ENCODE measurements around the gene STN1. TPM values are rescaled to one million over a fixed set of nuclear protein-coding genes. Genes with fewer than 3 reads are reported as not detected.
"Not testable (repeated sequence)": the region's sequence is repeated elsewhere in the genome, so short reads cannot be mapped to it uniquely, and the experiment has no call there.

Gene STN1
- polyA plus RNA-seq, 3 donors = 24.6 to 30.4 (median 29.1) TPM

DNA sequence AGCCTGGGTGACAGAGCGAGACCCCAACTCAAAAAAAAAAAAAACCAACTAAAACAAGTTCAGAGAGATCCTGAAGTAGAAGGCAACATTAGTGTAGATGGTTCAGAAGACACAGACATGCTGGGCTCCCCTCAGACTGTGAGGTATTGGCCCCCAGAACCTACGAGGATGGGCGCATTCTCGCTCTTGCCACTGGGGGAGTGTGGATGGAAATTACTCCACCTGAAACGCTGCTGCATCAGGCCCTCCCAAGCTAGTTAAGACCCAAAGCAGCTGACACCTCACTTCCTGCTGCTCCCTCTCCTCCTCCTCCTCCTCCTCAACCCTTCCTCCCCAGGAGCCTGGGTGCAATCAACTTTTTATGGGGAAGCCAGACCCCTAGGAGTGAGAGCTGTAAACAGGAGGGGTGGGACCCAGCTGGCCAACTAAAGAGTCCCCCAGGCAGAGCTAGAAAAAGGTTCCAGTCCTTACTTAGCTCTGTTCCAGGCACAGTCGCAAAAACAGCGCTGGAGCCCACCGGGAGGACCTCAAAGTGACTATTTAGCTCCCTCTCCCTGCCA is 70.0 kb downstream of the STN1 start:
- DNase-seq (ENCODE audit: low read depth in 3 of 3, low spot score in 2 of 3) = no peak

DNA sequence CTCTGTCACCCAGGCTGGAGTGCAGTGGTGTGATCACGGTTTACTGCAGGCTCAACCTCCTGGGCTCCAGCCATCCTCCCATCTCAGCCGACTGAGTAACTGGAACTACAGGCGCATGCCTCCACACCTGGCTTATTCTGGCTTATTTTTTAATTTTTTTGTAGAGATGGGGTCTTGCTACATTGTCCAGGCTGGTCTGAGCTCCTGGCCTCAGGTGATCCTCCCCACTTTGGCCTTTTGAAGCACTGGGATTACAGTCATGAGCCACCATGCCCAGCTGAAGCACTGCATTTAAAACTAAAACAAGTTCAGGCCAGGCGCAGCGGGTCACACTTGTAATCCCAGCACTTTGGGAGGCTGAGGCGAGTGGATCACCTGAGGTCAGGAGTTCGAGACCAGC is 70.6 kb downstream of the STN1 start:
- no peak for DNase-seq (ENCODE audit: low read depth in 3 of 3, low spot score in 2 of 3)

DNA sequence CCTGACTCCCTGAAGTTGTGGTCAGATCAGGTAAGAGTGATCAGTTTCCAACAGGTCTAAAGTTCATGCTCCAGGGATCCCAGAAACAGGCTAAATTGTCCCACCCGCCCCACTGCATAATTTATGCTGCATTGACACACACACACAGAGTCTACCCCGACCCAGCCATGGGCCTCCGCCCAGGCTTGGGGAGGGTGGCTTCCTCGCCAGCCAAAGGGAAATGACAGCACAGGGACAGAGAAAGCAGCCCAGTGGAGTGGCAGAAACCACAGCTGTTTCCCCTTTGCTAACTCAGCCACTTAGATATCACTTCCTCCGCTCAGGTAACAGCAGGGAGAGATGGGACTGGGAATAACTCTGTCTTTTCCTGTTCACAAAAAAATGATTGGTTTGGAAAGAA is 72.0 kb downstream of the STN1 start:
- no peak for DNase-seq (ENCODE audit: low read depth in 3 of 3, low spot score in 2 of 3)

DNA sequence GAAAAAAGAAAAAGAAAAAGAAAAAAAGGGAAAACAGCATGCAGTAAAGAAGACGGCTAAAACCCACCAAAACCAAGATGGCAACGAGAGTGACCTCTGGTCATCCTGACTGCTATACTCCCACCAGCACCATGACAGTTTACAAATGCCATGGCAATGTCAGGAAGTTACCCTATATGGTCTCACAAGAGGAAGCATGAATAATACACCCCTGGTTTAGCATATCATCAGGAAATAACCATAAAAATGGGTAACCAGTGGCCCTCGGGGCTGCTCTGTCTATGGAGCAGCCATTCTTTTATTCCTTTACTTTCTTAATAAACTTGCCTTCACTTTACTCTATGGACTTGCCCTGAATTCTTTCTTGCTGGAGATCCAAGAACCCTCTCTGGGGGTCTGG is 72.6 kb downstream of the STN1 start:
- not testable (repeated sequence) for DNase-seq (ENCODE audit: low read depth in 3 of 3, low spot score in 2 of 3)

DNA sequence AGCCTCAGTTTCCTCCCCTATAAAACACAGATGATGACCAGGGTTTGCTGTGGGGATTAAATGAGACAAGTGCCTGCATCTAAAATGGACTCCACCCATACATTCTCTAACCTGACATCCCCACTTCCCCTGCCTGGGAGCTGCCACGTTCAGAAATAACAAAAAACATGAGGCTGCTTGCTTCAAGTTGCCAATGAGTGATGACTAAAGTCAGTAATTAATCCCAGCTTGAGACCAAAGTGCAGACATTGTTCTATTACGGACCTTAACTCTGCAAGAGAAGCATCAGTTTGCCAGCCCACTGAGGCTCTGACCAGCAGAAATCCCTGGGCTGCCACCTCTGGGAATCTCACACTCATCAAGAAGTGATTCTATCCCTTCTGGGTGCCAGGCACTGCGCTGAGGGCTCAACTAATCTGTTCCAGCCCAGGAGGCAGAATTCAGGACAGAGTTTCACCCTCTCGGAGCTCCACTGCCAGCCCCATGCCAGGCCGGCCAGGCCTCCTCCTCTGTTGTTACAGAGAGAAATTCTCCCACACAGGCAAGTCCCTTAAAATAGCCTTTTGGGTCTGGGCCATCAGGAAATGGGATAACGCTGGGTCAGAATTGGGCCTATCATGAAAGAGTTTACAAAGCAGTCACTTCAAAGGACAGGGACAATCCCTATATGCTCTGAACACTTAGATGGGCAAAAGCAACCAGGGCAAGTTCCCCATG is 74.0 kb downstream of the STN1 start:
- DNase-seq (ENCODE audit: low read depth in 3 of 3, low spot score in 2 of 3) = no peak

DNA sequence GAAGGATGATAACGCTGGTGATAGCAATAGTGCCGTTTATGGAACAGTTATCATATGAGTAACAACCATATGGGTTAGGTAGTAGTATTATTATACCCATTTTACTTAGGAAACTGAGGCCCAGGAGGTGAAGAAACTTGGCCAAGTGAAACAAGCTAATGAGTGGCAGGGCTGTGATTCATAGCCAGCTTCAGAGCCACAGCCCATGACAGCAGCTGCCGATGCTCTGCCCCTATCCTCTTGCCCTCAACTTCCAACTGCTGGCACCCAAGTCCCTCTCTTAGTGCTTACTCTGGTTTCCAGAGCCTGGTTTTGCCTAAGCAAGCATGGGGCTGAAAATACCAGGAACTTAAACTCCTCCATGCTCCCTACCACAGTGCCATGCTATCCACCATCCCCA is 74.9 kb downstream of the STN1 start:
- no peak for DNase-seq (ENCODE audit: low read depth in 3 of 3, low spot score in 2 of 3)

DNA sequence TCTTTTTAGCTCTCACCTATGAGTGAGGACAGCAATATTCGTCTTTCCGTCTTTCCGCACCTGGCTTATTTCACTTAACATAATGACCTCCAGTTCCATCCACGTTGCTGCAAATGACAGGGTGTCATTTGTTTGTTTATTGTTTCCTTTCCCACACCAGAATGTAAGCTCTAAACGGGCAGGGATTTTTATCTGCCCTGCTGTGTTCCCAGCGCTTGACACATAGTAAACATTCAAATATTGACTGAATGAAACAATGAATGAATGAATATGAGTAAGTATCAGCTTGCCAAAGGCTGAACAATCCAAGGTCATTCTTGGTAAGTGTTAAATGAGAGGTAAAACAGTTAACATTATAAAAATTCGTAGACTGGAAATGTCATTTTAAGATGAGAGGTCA is 75.4 kb downstream of the STN1 start:
- DNase-seq (ENCODE audit: low read depth in 3 of 3, low spot score in 2 of 3) = no peak

DNA sequence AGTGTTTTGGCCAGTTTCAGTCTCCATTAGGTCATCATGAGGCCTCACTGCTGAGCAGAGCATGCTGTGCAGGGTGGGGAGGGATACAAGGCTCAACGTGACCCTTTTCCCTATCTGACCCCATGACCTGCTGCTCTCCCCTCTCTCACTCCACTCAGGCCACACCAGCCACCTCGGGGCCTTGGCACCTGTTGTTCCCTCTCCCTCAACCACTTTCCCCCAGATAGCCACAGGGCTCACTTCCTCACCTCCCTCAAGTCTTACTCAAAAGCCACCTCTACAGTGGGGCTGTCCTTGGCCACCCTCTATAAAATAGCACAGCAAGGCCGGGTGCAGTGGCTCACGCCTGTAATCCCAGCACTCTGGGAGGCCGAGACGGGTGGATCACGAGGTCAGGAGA is 76.5 kb downstream of the STN1 start:
- no peak for DNase-seq (ENCODE audit: low read depth in 3 of 3, low spot score in 2 of 3)

DNA sequence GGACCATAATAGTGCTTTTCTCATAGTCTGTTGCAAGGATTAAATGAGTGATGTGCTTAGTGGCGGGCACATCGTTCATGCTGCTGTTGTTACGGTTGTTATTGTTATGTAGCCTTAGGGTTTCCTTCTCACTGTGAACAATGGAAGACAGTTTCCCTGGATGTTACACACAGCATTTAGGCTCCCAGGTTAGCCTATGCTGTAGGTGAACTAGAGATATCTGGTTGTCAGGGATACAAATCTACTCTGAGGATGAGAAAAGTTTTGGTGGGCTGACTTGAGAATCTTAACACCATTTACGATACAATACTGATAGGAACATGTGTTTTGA is 77.3 kb downstream of the STN1 start:
- no peak for DNase-seq (ENCODE audit: low read depth in 3 of 3, low spot score in 2 of 3)

DNA sequence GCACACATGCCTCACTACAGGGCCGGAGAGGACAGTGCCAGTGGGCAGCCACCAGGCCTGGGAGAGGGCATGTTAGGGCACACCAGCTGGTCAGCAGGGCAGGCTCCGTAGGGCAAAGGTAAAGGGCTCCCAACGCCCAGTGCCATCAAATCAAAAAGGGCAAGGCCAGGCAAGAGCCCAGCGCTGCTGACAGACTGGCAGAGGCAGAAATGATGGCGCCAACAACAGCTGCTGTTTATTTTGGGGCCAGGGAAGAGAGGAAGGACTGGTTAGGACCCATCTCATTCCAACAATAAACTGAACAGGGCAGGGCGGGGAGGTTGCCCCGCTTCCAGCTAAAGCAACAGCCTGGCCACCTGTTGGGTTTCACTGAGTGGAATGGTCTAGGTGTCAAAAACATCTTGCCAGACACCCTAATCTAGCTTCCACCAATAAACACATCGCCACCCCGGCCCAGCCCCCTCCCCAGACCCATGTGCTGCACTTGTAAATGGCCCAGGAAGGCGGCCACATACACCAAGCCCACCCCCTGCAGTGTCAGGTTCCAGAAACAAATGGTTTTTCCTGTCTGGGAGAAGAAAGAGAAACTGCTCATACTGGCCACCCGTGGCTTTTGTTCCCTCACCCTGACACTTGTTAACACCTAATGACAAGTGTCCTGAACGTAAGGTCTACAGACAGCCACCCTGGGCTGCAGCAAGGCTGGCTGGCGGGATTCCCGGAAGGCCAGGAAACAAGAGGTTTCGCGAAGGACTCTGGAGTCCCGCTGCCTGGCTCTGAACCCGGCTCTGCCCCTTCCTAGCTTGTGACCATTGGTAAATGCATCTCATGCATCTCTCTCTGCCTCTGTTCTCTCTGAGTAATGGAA is 77.9 kb downstream of the STN1 start:
- DNase-seq (ENCODE audit: low read depth in 3 of 3, low spot score in 2 of 3) = no peak

DNA sequence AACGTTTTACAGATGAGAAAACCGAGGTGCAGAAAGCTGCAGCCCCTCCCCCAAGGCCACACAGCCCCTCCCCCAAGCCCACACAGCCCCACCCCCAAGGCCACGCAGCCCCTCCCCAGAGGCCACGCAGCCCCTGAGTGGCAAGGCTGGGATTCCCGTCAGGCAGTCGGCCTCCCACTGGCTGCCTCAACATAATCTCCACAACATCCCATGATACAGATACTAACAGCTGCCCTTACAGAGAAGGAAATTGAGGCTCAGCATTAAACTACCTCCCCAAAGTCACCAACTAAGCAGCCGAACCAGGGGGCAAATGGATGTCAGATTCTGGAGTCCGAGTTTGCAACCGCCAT is 78.5 kb downstream of the STN1 start:
- no peak for DNase-seq (ENCODE audit: low read depth in 3 of 3, low spot score in 2 of 3)

DNA sequence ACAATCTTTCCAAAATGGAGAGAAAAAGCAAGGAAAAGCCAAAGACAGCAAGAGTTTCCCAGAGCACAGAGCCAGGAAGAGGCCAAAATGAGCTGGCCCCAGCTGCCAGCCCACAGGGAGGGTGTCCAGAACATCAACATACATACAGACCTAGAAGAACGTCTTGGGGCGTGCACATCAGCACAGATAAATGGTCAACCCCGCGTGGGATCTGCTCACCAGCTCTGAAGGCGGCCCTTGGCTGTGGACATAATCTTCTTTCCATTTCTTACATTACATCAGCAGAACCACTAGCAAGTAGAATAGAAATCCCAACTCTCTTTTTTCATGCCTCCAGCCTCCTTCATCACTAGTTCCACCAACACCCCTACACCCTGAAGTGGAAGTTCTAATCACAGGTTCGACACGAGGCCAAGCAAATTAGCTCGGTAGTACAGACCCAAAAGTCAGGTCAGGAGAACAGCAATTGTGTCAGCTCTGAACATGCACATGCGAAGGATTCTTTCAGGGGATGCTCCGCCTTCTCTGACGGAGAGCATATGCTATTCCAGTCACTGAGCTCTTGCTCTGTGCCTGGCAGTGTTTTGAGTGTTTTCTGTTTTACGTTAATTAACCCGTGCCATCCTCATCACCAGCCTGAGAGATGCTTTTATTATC is 79.0 kb downstream of the STN1 start:
- no peak for DNase-seq (ENCODE audit: low read depth in 3 of 3, low spot score in 2 of 3)

DNA sequence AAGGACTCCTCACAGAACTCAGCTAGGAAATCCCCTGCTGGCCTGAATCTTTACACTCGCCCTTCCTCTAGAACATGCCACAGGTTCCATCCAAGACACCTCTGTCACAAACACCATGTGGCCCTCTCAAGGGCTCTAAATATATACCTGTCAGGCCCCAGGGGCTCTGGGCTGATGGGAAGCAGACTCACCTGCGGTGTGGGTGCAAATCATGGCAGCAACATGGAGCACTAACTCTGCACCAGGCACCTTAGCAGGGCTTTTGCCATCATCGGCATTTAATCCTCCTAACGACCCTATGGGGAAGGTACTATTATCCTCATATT is 80.0 kb downstream of the STN1 start:
- no peak for DNase-seq (ENCODE audit: low read depth in 3 of 3, low spot score in 2 of 3)

DNA sequence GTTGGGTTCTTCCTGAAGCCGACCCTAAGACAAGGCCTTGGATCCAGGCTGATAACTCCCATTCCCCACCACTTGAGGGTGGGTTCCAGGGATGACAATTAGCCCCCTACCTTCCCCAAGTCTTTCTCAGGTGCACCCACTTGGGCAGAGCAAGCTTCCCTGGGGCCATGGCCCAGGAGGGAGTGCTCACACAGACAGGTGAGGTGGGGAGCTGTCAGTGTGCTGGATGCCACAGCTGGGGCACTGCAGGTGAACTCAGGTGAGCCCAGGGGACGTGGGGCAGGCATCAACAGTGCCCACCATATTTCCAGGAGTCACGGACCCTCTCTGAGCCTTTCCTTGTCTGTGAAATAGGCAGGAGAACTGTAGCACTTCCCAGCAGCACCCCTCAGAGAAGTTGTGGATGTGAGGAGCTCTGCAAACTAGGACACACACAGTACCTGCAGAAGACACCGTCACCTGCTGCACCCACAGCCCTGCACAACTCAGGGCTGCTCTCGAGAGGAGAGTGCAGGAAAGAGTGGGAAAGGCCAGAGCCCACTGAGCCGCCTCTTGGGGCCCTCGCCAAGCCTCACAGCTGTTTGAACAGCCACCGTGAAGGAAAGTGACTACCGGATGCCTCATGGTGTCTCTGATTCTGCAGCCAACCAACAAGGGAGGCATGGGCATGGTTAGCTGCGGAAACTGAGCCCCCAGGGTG is 80.5 kb downstream of the STN1 start:
- DNase-seq (ENCODE audit: low read depth in 3 of 3, low spot score in 2 of 3) = no peak

DNA sequence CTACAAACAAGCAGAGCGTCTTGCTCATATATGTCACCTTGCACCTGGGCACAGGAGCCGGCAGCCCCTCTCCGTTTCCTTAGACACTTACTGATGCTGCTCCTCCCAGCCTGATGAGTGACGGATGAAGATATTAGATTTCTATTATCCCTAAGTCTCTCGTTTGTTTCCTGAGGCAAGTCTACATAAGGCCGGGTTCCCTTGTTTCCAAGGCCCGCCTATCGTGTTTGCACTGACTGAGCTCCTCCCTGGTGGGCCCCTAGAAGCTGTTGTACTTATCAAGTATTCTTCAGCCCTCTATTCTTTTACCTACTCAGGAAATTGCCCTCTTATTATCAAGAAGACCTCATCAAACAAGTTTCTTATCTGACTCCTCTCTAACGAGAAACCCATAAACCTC is 81.1 kb downstream of the STN1 start:
- DNase-seq (ENCODE audit: low read depth in 3 of 3, low spot score in 2 of 3) = no peak

DNA sequence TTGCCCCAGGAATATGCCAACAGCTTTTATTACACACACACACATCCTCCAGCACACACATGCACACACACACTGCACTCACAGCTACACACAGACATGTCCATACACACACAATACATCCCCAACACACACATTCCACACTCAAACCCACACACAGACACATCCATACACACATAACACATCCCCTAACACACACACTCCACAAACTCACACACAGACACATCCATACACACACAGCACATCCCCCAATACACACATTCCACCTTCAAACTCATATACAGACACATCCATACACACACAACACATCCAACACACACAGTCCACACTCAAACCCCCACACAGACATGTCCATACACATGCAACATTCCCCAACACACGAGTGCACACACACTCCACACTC is 81.7 kb downstream of the STN1 start:
- no peak for DNase-seq (ENCODE audit: low read depth in 3 of 3, low spot score in 2 of 3)

DNA sequence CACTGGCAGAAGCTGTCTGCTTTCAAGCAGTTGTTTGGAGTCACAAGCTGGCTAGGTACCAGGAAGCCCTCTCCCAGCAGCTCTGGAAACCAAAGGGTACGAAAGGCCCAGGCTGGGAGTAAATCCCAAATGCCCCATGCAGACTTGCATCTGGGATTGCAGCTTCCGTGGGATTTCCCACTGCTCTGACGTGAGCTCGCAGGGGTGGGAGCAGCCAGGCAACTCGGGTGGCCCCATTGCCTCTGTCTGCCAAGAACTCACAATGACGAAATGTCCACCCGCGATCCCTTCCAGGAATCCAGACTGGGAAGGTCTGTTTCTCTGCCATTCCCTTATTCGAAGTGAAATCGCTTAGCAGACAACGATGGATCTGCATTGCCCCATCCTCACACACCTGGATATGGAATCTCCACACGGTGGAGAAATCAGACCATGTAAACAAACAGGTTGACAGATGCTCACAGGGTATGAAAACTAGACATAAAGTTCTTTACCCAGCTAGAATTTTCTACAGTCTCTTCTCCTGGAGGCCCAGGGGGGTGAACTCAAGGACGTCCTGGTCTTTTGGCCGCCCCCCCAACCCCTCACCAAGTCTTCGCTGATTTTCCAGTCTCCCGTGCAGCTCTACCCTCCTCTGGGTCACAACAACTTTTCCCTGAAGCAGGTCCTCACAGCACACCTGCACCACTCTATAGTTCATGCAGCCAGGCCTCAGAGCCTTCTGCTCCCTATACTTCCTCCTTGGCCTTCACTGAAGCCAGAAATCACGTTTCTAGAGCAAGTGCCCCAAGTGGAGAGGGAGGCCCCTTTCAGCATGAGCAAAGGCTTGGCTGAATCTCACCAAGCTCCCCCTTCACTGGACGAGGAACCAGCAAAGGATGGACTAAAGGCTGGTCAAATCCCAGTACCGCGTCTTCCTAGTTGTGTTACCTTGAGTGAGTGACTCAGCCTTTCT is 82.6 kb downstream of the STN1 start:
- no peak for DNase-seq (ENCODE audit: low read depth in 3 of 3, low spot score in 2 of 3)

DNA sequence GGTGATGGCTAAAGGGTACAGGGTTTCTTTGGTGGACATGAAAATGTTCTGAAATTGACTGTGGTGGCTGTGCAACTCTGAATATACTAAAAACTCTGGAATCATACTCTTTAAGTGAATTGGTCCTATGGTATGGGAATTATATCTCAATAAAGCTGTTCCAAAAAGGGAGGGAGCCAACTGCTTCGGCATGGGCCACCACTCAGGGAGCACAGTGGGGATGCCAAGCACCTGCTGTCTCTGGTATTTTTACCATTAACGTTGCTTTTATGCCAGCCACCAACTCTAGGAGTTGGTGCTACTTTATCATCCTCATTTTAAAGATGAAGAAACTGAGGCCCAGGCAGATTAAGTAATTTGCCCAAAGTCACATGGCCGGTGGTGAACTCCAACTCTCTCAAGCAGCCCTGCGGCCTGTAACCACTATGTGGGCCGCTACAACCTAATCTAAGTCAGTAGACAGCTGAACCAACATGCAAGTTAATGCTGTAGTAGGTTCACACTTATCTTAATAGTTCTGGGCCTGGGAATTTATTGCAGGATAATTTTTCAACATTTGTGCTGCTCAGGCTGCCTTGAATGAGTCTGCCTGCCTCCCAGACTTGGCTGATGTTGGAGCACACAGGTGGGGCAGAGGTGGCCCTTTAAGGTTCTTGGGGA is 83.4 kb downstream of the STN1 start:
- DNase-seq (ENCODE audit: low read depth in 3 of 3, low spot score in 2 of 3) = no peak

DNA sequence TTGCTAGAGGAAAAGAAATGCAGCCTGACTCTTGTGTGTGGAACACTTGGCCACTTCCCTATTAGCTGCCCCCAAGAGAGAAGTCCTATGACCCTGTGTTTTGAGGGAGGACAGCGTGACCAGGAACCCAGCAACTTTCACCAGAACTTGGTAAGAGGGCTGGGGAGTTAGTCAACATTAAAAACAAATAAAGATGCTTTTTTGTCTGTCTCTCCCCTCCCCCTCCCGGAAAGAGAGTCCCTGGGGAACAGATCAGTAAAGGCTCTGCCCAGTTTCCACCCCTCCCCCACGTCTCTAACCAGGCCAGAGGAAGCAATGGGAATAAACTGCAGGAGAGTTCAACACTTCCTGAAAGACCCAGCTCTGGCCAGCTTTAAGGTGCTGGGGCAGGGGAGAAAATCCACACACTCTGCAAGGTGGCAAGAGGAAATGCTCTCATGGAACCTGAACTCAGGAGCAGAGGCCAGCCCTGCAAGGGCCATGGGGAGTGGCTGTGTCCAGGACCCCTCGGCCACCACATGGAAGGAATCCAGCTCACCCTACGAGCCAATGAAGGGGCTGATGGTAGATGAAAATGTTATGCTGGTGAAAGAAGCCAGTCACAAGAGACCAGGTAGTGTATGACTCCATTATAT is 84.1 kb downstream of the STN1 start:
- no peak for DNase-seq (ENCODE audit: low read depth in 3 of 3, low spot score in 2 of 3)
